Pancreas (tissue), 10 donors: ENCODE data around the gene BNIP3. TPM values are rescaled to one million over a fixed set of nuclear protein-coding genes. Genes with fewer than 3 reads are reported as not detected.

ENCODE experiments used
- ATAC-seq, 4 donors: fragments of 200-7000 bp; cut with Tn5 transposase; one replicate each; pipeline versions ENCODE4 v1.8.0 to v1.9.1; 2020; ENCODE audit warnings: mild to moderate bottlenecking in 4 of 4, moderate library complexity in 4 of 4
- DNase-seq, 6 donors: peaks; one replicate each; pipeline ENCODE4 v3.0.0-alpha.2; 2020
- FAIRE-seq: peaks from 2 replicates; lab custom pipeline; 2012; peaks lifted over from hg19 to GRCh38; lab: Jason Lieb, UNC
- H3K27ac ChIP-seq, 4 donors: fragments of 200-600 bp; sonication (generic); 1 replicate in 3 of 4; 2 replicates in 1 of 4; pipeline versions ENCODE4 v1.5.0 to v1.8.0; 2020
- H3K27me3 ChIP-seq, 4 donors: fragments of 200-600 bp; one replicate each; pipeline ENCODE4 v1.8.0; 2021
- H3K36me3 ChIP-seq, 3 donors: fragments of 200-600 bp; sonication (generic) in 1 of 3; one replicate each; pipeline versions ENCODE4 v1.5.0 to v1.8.0; 2020 to 2021
- H3K4me1 ChIP-seq, 3 donors: fragments of 200-600 bp; one replicate each; pipeline ENCODE4 v1.8.0; 2021
- H3K4me3 ChIP-seq, 4 donors: fragments of 200-600 bp; sonication (generic) in 2 of 4; one replicate each; pipeline versions ENCODE4 v1.5.0 to v1.8.0; 2020 to 2021
- H3K9me3 ChIP-seq, 4 donors: fragments of 200-600 bp; one replicate each; pipeline ENCODE4 v1.8.0; 2021
- WGBS, 2 donors: extraction: QIAGEN DNeasy Blood & Tissue Kit; methylation state at CpG; one replicate each; pipeline ENCODE4 v1.1.7; 2013; 5-methylcytosine and 5-hydroxymethylcytosine counted together
- intact Hi-C, 3 donors: fragments of 100-400 bp; cut with DNase I; formaldehyde crosslinking; loops; one replicate each; pipeline versions ENCODE4 v1.11.1 to v1.14.2; 2022
- polyA plus RNA-seq, 2 donors: library from polyadenylated mRNA; stranded (reverse); fragments of 200-250 nt; gene quantifications; one replicate each; pipeline ENCODE4 v1.2.3, GENCODE V29; 2013
- total RNA-seq, 6 donors: library from RNA; stranded (reverse); fragmentation: NEBNext Ultra II Directional in 4 of 6; extraction: Animal tissue kit (Norgen Biotek cat#: 25700) in 4 of 6; gene quantifications; one replicate each; pipeline versions ENCODE4 v1.2.1 to v1.2.4, GENCODE V29; 2021 to 2023
- TF ChIP-seq, protein P1 (sequence below), 4 donors: fragments of 200-600 bp; sonication (generic) in 3 of 4; IDR thresholded peaks; one replicate each; pipeline versions ENCODE4 v1.5.0 to v1.8.0; 2021; ENCODE audit warnings: antibody characterized with exemption in 4 of 4
- donor health status: healthy with polysubstance abuse.
- donor health status: DM: no; HTN: no; CAD: no; lungs with moderate emphysema.
- donor health status: DM: no; HTN: no; CAD: no.
- donor health status: control.
- donor health status: control.
- donor health status: Bipolar disorder and iron deficiency.
- donor health status: DM: yes; HTN: yes; CAD: no.
- donor health status: DM: no; HTN: no; CAD: no.
- donor health status: DM: no; HTN: no; CAD: no.
- donor health status: DM: yes; HTN: yes; CAD: no.

The BNIP3 gene
- total and polyA plus RNA-seq, 8 donors = 65.7 to 471 (median 142) TPM

DNA sequence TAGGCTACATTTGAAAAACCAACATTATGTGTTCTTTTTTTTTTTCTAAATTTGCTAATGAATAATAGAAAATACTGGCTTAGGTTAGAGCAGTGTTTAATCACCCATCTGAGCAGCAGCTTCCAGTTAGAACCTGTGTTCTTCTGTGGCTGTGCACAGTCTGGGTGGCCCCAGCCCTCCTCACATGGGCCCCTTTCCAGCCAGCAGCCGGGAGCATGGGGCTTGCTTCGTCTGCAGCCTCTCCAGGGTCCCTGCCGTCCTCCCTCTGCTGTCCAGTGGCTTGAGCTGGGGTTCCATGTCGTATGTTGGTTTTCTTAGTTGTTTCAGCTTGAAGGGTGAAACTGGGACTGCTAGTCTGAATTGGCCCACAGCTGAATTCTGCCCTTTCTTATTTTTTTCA lies 37.3 kb downstream of the BNIP3 start:
- DNase-seq (peak in 5 of 6 donors; percentile 13 to 49 (median 41)), FAIRE-seq (no peak), ATAC-seq (peak in 1 of 4 donors; percentile 10)
- Histone ChIP-seq H3K27me3 (no peaks in the 10 kb centered on the region), H3K4me3 (no peak overlapping the region), H3K9me3 (no peaks in the 10 kb centered on the region), H3K27ac (peak overlapping the region in 2 of 4 donors; percentile 59 to 88), H3K36me3 (peaks cover 0 to 71% (median 15%) of the 10 kb centered on the region in 3 donors), H3K4me1 (peaks cover 42 to 54% (median 44%) of the 10 kb centered on the region in 3 donors)
- TF ChIP-seq, protein P1, sequence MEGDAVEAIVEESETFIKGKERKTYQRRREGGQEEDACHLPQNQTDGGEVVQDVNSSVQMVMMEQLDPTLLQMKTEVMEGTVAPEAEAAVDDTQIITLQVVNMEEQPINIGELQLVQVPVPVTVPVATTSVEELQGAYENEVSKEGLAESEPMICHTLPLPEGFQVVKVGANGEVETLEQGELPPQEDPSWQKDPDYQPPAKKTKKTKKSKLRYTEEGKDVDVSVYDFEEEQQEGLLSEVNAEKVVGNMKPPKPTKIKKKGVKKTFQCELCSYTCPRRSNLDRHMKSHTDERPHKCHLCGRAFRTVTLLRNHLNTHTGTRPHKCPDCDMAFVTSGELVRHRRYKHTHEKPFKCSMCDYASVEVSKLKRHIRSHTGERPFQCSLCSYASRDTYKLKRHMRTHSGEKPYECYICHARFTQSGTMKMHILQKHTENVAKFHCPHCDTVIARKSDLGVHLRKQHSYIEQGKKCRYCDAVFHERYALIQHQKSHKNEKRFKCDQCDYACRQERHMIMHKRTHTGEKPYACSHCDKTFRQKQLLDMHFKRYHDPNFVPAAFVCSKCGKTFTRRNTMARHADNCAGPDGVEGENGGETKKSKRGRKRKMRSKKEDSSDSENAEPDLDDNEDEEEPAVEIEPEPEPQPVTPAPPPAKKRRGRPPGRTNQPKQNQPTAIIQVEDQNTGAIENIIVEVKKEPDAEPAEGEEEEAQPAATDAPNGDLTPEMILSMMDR (IDR thresholded peaks at IDR 0.05) = no peak
- intact Hi-C loops = loop anchor here in 1 of 3 donors (5.0 kb wide), 1 partner anchor 42 kb away; the partner anchor contains the start of gene PPP2R2D
- WGBS, 2 donors = 65 to 67% methylated on average over 4 of the region's 4 CpGs

DNA sequence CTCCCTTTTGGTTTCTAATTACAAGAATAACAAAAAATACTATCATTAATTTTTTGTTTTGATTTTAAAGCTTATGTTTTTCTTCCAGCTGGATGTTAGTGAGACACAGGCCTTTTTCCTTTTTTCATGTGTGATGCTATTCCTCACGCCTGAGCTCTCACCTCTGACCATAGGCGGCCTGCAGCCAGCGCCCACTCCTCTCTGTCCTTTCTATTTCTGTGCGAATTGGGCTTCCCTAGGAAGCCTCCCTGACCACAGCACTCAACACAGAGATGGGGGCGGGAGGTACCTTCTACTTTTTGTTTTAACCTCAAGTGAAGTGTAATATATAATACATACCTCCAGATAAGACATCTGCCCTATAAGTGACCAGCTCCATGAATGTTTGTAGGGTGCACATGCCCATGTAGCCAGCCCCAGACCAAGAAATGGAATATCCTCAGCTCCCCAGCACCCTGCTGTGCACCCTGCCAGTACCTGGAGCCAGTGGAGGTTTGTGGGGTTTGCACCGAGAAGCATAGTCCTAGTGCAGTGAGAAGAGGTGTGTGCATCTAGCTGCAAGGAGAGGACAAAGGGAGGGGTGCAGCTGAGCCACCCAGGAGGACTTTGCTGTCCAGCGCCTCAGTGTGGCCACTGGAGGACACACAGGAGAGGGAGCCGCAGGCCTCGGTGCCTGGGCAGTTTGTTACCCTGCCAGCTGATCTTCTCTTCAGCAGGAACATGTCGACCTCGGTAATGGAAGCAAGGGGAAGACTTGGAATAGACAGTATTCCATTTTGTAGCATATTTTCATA lies 38.5 kb downstream of the BNIP3 start:
- no peaks in the 10 kb centered on the region for H3K9me3 ChIP-seq
- no peak for FAIRE-seq
- peak; percentile 59 to 84 (median 82) for ATAC-seq
- no peak overlapping the region for H3K4me3 ChIP-seq
- WGBS, 2 donors = 64 to 67% methylated on average over 11 of the region's 11 CpGs
- TF ChIP-seq, protein P1 (IDR thresholded peaks at IDR 0.05) = peak; percentile 13 to 44 (median 33)
- H3K4me1 ChIP-seq = peaks cover 36 to 47% (median 37%) of the 10 kb centered on the region in 3 donors
- DNase-seq = peak in 5 of 6 donors; percentile 56 to 84 (median 75)
- no peaks in the 10 kb centered on the region for H3K27me3 ChIP-seq
- intact Hi-C loops = loop anchor here in 1 of 3 donors (5.0 kb wide), 1 partner anchor 41 kb away; the partner anchor contains the start of gene PPP2R2D
- peaks cover 0 to 68% (median 23%) of the 10 kb centered on the region in 3 donors for H3K36me3 ChIP-seq
- no peak overlapping the region for H3K27ac ChIP-seq

DNA sequence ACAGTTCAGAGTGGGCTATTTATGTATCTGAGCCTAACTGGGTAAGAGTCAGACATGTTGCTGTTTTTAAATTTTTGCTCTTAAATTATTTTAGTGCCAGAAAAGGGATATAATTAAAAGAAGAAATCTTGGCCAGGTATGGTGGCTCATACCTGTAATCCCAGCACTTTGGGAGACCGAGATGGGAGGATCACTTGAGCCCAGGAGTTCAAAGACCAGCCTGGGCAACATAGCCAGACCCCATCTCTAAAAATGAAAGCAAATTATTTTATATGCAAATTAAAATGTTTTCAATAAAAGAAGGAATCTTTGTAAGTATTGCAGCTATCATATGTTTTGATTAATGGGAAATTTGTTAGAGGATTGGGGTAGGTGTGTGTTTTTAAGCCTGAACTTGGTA lies 39.3 kb downstream of the BNIP3 start:
- H3K4me3 ChIP-seq = no peak overlapping the region
- peak in 1 of 6 donors; percentile 3 for DNase-seq
- peaks cover 0 to 68% (median 20%) of the 10 kb centered on the region in 3 donors for H3K36me3 ChIP-seq
- intact Hi-C loops = loop anchor here in 1 of 3 donors (5.0 kb wide), 1 partner anchor 40 kb away; the partner anchor contains the start of gene PPP2R2D
- no peak for FAIRE-seq
- TF ChIP-seq, protein P1 (IDR thresholded peaks at IDR 0.05) = no peak
- 96 to 98% methylated on average over 1 of the region's 1 CpG for WGBS, 2 donors
- no peak overlapping the region for H3K27ac ChIP-seq
- H3K9me3 ChIP-seq = no peaks in the 10 kb centered on the region
- no peak for ATAC-seq
- peaks cover 28 to 40% (median 29%) of the 10 kb centered on the region in 3 donors for H3K4me1 ChIP-seq
- no peaks in the 10 kb centered on the region for H3K27me3 ChIP-seq

DNA sequence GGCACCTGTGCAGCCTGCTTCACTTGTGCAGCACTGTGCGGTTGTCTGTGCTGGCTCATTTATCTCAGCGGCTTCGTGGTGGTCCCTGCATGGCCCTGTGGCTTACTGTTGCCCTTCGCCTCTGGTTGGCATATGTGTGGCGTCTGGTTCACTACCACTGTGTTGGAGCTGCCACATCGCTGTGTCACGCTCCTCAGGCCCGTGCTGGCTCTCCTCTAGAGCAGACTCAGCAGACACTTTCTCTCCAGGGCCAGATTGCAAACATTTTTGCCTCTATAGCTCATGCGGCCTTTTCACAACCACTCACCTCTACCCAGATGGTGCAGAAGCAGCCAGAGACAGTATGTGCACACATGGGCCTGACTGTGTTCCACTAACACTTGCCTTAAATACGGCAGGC lies 43.0 kb downstream of the BNIP3 start:
- Histone ChIP-seq H3K9me3 (no peaks in the 10 kb centered on the region), H3K4me1 (peaks cover under 1 to 7% (median 7%) of the 10 kb centered on the region in 3 donors), H3K27ac (no peak overlapping the region), H3K27me3 (no peaks in the 10 kb centered on the region), H3K4me3 (no peak overlapping the region), H3K36me3 (peaks cover 0 to 75% (median 11%) of the 10 kb centered on the region in 3 donors)
- FAIRE-seq = no peak
- TF ChIP-seq, protein P1 (IDR thresholded peaks at IDR 0.05) = no peak
- peak in 4 of 6 donors; percentile 9 to 35 (median 14) for DNase-seq
- no peak for ATAC-seq
- 95 to 97% methylated on average over 10 of the region's 10 CpGs for WGBS, 2 donors
- intact Hi-C loops = no loop called here
